Measurements from ENCODE around the gene SPAG8.

- no peak for TF ChIP-seq ZNF565 (CRISPR knock-in tag; conservative IDR thresholded peaks at IDR 0.05; ENCODE audit: low read depth)
- no peak for TF ChIP-seq CREB5 (CRISPR knock-in tag; IDR thresholded peaks at IDR 0.05; ENCODE audit: low read depth)
- TF ChIP-seq ZFP3 (CRISPR knock-in tag; IDR thresholded peaks at IDR 0.05), result no peak
- TF ChIP-seq ZC3H10 (CRISPR knock-in tag; IDR thresholded peaks at IDR 0.05), result no peak
- no peak for TF ChIP-seq TSHZ2 (CRISPR knock-in tag; IDR thresholded peaks at IDR 0.05)
- no peak for TF ChIP-seq RARB (CRISPR knock-in tag; IDR thresholded peaks at IDR 0.05)
- TF ChIP-seq ZFP30 (CRISPR knock-in tag; IDR thresholded peaks at IDR 0.05), result no peak
These were observed 41.1 kb upstream of the SPAG8 start for GRCh38 chr9:35852876-35853865.
